Adrenal gland (tissue), 12 donors: ENCODE measurements around the gene TBC1D20. TPM values are rescaled to one million over a fixed set of nuclear protein-coding genes. Genes with fewer than 3 reads are reported as not detected.
"Not testable (repeated sequence)": the region's sequence is repeated elsewhere in the genome, so short reads cannot be mapped to it uniquely, and the experiment has no call there.

Experiments used
- DNase-seq, 7 donors: peaks; one replicate each; pipeline ENCODE4 v3.0.0-alpha.2; 2019 to 2020
- H3K27ac ChIP-seq, 5 donors: fragments of 200-600 bp; sonication (generic) in 4 of 5; 1 replicate in 3 of 5; 2 replicates in 2 of 5; pipeline versions ENCODE4 v1.5.1 to v1.8.0; 2016 to 2020; ENCODE audit warnings: mild to moderate bottlenecking in 1 of 5
- H3K27me3 ChIP-seq: fragments of 200-600 bp; 2 replicates; pipeline ENCODE4 v1.8.0; 2021
- H3K36me3 ChIP-seq, 2 donors: fragments of 200-600 bp; replicated peaks in 1 of 2; 1 replicate in 1 of 2; 2 replicates in 1 of 2; pipeline versions ENCODE4 v1.5.1 to v1.8.0; 2018 to 2022
- H3K4me1 ChIP-seq, 2 donors: fragments of 200-600 bp; replicated peaks in 1 of 2; 1 replicate in 1 of 2; 2 replicates in 1 of 2; pipeline versions ENCODE4 v1.5.1 to v1.8.0; 2018 to 2021
- H3K4me3 ChIP-seq, 4 donors: fragments of 200-600 bp; sonication (generic) in 3 of 4; one replicate each; pipeline ENCODE4 v1.5.1; 2016 to 2018
- H3K9me3 ChIP-seq, 3 donors: fragments of 200-600 bp; sonication (generic) in 1 of 3; replicated peaks in 1 of 3; 1 replicate in 2 of 3; 2 replicates in 1 of 3; pipeline versions ENCODE4 v1.5.1 to v1.8.0; 2016 to 2021
- CTCF ChIP-seq, 6 experiments: fragments of 450-650 bp in 4 of 6; fragments of 200-600 bp in 2 of 6; sonication (generic) in 1 of 6; IDR thresholded peaks; 1 replicate in 5 of 6; 2 replicates in 1 of 6; pipeline versions ENCODE4 v1.5.1 to v1.8.0; 2016 to 2021; ENCODE audit warnings: antibody characterized with exemption in 6 of 6, mild to moderate bottlenecking in 2 of 6, moderate library complexity in 1 of 6
- POLR2A ChIP-seq, 2 donors: fragments of 450-650 bp; IDR thresholded peaks; one replicate each; pipeline ENCODE4 v1.6.1; 2017; ENCODE audit warnings: antibody characterized with exemption in 2 of 2, mild to moderate bottlenecking in 2 of 2, moderate library complexity in 1 of 2
- WGBS, 4 donors: extraction: QIAGEN DNeasy Blood & Tissue Kit in 2 of 4; methylation state at CpG; one replicate each; pipeline versions ENCODE4 v1.1.5 to v1.1.7; 2013 to 2017; 5-methylcytosine and 5-hydroxymethylcytosine counted together
- intact Hi-C, 2 donors: fragments of 100-400 bp; cut with DNase I; formaldehyde crosslinking; loops; one replicate each; pipeline versions ENCODE4 v1.14.1 to v1.15.0; 2022 to 2023
- polyA plus RNA-seq, 3 donors: library from polyadenylated mRNA; stranded (reverse); fragments of 200-250 nt in 2 of 3; fragments of 350-450 nt in 1 of 3; fragmentation: Illumina TruSeq in 1 of 3; extraction: RNeasy Lipid Tissue Mini Kit (QIAGEN cat#74804) in 1 of 3; gene quantifications; one replicate each; pipeline ENCODE4 v1.2.3, GENCODE V29; 2013 to 2014
- total RNA-seq, 9 donors: library from RNA; depleted of rRNA in 4 of 9; stranded (reverse); fragments of >200 nt in 4 of 9; fragments of 120-200 nt in 1 of 9; fragmentation: NEBNext Ultra II Directional in 1 of 9; extraction: Animal tissue kit (Norgen Biotek cat#: 25700) in 1 of 9; gene quantifications; one replicate each; pipeline versions ENCODE4 v1.1.0 to v1.2.4, GENCODE V29; 2013 to 2023
- donor health status: healthy with polysubstance abuse.
- donor health status: Bipolar disorder and iron deficiency.
- donor health status: DM: yes; HTN: yes; CAD: no.
- donor health status: DM: no; HTN: no; CAD: no.
- donor health status: DM: no; HTN: no; CAD: no.
- donor health status: DM: yes; HTN: yes; CAD: no.

Gene TBC1D20
- total and polyA plus RNA-seq, 12 donors, result 23.8 to 53.6 (median 44.3) TPM

- intact Hi-C loops, result no loop called here
- Histone ChIP-seq H3K27ac (no peak overlapping the region), H3K4me1 (peaks cover 7 to 18% of the 10 kb centered on the region in 2 donors), H3K36me3 (no peaks in the 10 kb centered on the region), H3K9me3 (no peaks in the 10 kb centered on the region), H3K27me3 (no peaks in the 10 kb centered on the region), H3K4me3 (no peak overlapping the region)
- TF ChIP-seq CTCF (IDR thresholded peaks at IDR 0.05) (no peak), POLR2A (IDR thresholded peaks at IDR 0.05) (no peak)
- no peak for DNase-seq
- 69 to 86% (median 73%) methylated on average over 3 of the region's 3 CpGs for WGBS, 4 donors
Observed at GRCh38 chr20:454951-455350, 7.4 kb downstream of the TBC1D20 start.

- intact Hi-C loops, H3K27ac ChIP-seq, H3K4me1 ChIP-seq, H3K27me3 ChIP-seq, H3K4me3 ChIP-seq, H3K9me3 ChIP-seq: not testable (repeated sequence)
- WGBS, 4 donors, result 86 to 95% (median 91%) methylated on average over 9 to 11 of the region's 11 CpGs
- DNase-seq, result peak in 1 of 7 donors; percentile 35
- peaks cover 0 to 10% of the 10 kb centered on the region in 2 donors for H3K36me3 ChIP-seq
Observed at GRCh38 chr20:452021-452420, 10.3 kb downstream of the TBC1D20 start.

GRCh38 chr20:445514-446336, 16.6 kb downstream of the TBC1D20 start:
- H3K4me1 ChIP-seq, result peaks cover 24% of the 10 kb centered on the region in 2 donors
- H3K4me3 ChIP-seq, result no peak overlapping the region
- H3K27ac ChIP-seq, result peak overlapping the region in 4 of 5 donors; percentile 0 to 76 (median 53)
- intact Hi-C loops, result no loop called here
- no peak for TF ChIP-seq CTCF (IDR thresholded peaks at IDR 0.05)
- DNase-seq, result peak in 1 of 7 donors; percentile 13
- H3K27me3 ChIP-seq, result no peaks in the 10 kb centered on the region
- H3K9me3 ChIP-seq, result no peaks in the 10 kb centered on the region
- H3K36me3 ChIP-seq, result peaks cover 0 to 59% of the 10 kb centered on the region in 2 donors
- WGBS, 4 donors, result 90 to 95% (median 91%) methylated on average over 5 of the region's 5 CpGs

- Histone ChIP-seq H3K36me3 (peaks cover 0 to 67% of the 10 kb centered on the region in 2 donors), H3K4me1 (peaks cover 24% of the 10 kb centered on the region in 2 donors), H3K27me3 (no peaks in the 10 kb centered on the region), H3K4me3 (no peak overlapping the region), H3K27ac (peak overlapping the region in 4 of 5 donors; percentile 0 to 76 (median 53)), H3K9me3 (no peaks in the 10 kb centered on the region)
- 41 to 52% (median 48%) methylated on average over 11 to 12 of the region's 12 CpGs for WGBS, 4 donors
- intact Hi-C loops, result no loop called here
- DNase-seq, result peak in 6 of 7 donors; percentile 52 to 74 (median 60)
- TF ChIP-seq POLR2A (IDR thresholded peaks at IDR 0.05) (peak in 1 of 2 donors; percentile 14), CTCF (IDR thresholded peaks at IDR 0.05) (no peak)
Observed at GRCh38 chr20:444862-445426, 17.4 kb downstream of the TBC1D20 start.
